ENCODE data around the gene MAPRE2.

GRCh38 chr18:35019933-35020332, 21.3 kb upstream of the MAPRE2 start:
- TF ChIP-seq CTCF (IDR thresholded peaks at IDR 0.05) (no peak), EP300 (IDR thresholded peaks at IDR 0.05) (no peak), POLR2A (IDR thresholded peaks at IDR 0.05) (no peak), POLR2AphosphoS5 (IDR thresholded peaks at IDR 0.05) (no peak)

Data from gastroesophageal sphincter (tissue), 3 donors.